ENCODE measurements around the gene CRHR1. TPM values are rescaled to one million over a fixed set of nuclear protein-coding genes. Genes with fewer than 3 reads are reported as not detected.
A peak's percentile ranks its signal among the peaks of the same experiment; 100 is the strongest.

Gene CRHR1
- total and polyA plus RNA-seq, 4 experiments from 2014 or later = not detected

GRCh38 chr17:45801421-45801820 is 17.3 kb downstream of the CRHR1 start:
- H3K36me3 ChIP-seq (ENCODE audit: insufficient read depth, low read length) = no peaks in the 10 kb centered on the region
- H3K9me3 ChIP-seq (ENCODE audit: control insufficient read depth in 1 of 2, low read length in 2 of 2) = no peaks in the 10 kb centered on the region
- ChIA-PET CTCF (ENCODE audit: partially characterized antibody) (interaction anchor here (2.1 kb wide), 1 partner anchor 30 kb away, joined by 6 read pairs; no protein-coding TSS in a partner anchor), POLR2A (ENCODE audit: partially characterized antibody) (no interaction called here)
- Mint-ChIP-seq H3K27me3 (peaks cover 24 to 31% of the 10 kb centered on the region in 2 donors), H3K27ac (no peak overlapping the region), H3K4me1 (no peaks in the 10 kb centered on the region), H3K9me3 (no peaks in the 10 kb centered on the region), H3K36me3 (no peaks in the 10 kb centered on the region), H3K4me3 (no peak overlapping the region)
- DNase-seq = no peak
- no peaks in the 10 kb centered on the region for H3K27me3 ChIP-seq (ENCODE audit: insufficient read depth, low read length)
- intact Hi-C loops (cut with micrococcal nuclease) = no loop called here
- H3K4me1 ChIP-seq (ENCODE audit: insufficient read depth, low read length) = no peaks in the 10 kb centered on the region
- H3K27ac ChIP-seq (ENCODE audit: low read depth, low read length) = no peak overlapping the region
- H3K4me3 ChIP-seq (ENCODE audit: low read length in 2 of 2) = no peak overlapping the region

GRCh38 chr17:45808845-45809244 is 24.7 kb downstream of the CRHR1 start:
- CTCF ChIA-PET (ENCODE audit: partially characterized antibody) = no interaction called here
- Mint-ChIP-seq H3K27ac (no peak overlapping the region), H3K36me3 (no peaks in the 10 kb centered on the region)

GRCh38 chr17:45809499-45809898 is 25.4 kb downstream of the CRHR1 start:
- Histone ChIP-seq H3K4me3 (ENCODE audit: low read length in 2 of 2) (no peak overlapping the region), H3K4me1 (ENCODE audit: insufficient read depth, low read length) (no peaks in the 10 kb centered on the region), H3K36me3 (ENCODE audit: insufficient read depth, low read length) (no peaks in the 10 kb centered on the region), H3K9me3 (ENCODE audit: control insufficient read depth in 1 of 2, low read length in 2 of 2) (no peaks in the 10 kb centered on the region), H3K27me3 (ENCODE audit: insufficient read depth, low read length) (no peaks in the 10 kb centered on the region), H3K27ac (ENCODE audit: low read depth, low read length) (no peak overlapping the region)
- no peaks in the 10 kb centered on the region for H3K4me1 Mint-ChIP-seq
- POLR2A ChIA-PET (ENCODE audit: partially characterized antibody) = no interaction called here
- no peak for DNase-seq
- peaks cover 4 to 12% of the 10 kb centered on the region in 2 donors for H3K27me3 Mint-ChIP-seq
- CTCF ChIA-PET (ENCODE audit: partially characterized antibody) = no interaction called here
- intact Hi-C loops (cut with micrococcal nuclease) = no loop called here
- H3K9me3 Mint-ChIP-seq = no peaks in the 10 kb centered on the region
- no peak overlapping the region for H3K4me3 Mint-ChIP-seq
- no peak overlapping the region for H3K27ac Mint-ChIP-seq
- H3K36me3 Mint-ChIP-seq = no peaks in the 10 kb centered on the region

More at GRCh38 chr17:45808845-45809244, 24.7 kb downstream of the CRHR1 start:
- Histone ChIP-seq H3K36me3 (ENCODE audit: insufficient read depth, low read length) (no peaks in the 10 kb centered on the region), H3K4me1 (ENCODE audit: insufficient read depth, low read length) (no peaks in the 10 kb centered on the region), H3K27ac (ENCODE audit: low read depth, low read length) (no peak overlapping the region), H3K27me3 (ENCODE audit: insufficient read depth, low read length) (no peaks in the 10 kb centered on the region), H3K9me3 (ENCODE audit: control insufficient read depth in 1 of 2, low read length in 2 of 2) (no peaks in the 10 kb centered on the region), H3K4me3 (ENCODE audit: low read length in 2 of 2) (no peak overlapping the region)
- Mint-ChIP-seq H3K4me1 (no peaks in the 10 kb centered on the region), H3K4me3 (no peak overlapping the region), H3K27me3 (peaks cover 6 to 14% of the 10 kb centered on the region in 2 donors), H3K9me3 (no peaks in the 10 kb centered on the region)
- POLR2A ChIA-PET (ENCODE audit: partially characterized antibody) = no interaction called here
- DNase-seq = no peak
- intact Hi-C loops (cut with micrococcal nuclease) = no loop called here

- Mint-ChIP-seq H3K36me3 (no peaks in the 10 kb centered on the region), H3K4me1 (no peaks in the 10 kb centered on the region), H3K27ac (no peak overlapping the region), H3K9me3 (no peaks in the 10 kb centered on the region), H3K27me3 (peaks cover 0 to 8% of the 10 kb centered on the region in 2 donors), H3K4me3 (no peak overlapping the region)
- no peaks in the 10 kb centered on the region for H3K4me1 ChIP-seq (ENCODE audit: insufficient read depth, low read length)
- intact Hi-C loops (cut with micrococcal nuclease) = no loop called here
- H3K36me3 ChIP-seq (ENCODE audit: insufficient read depth, low read length) = no peaks in the 10 kb centered on the region
- no peak overlapping the region for H3K27ac ChIP-seq (ENCODE audit: low read depth, low read length)
- H3K4me3 ChIP-seq (ENCODE audit: low read length in 2 of 2) = no peak overlapping the region
- CTCF ChIA-PET (ENCODE audit: partially characterized antibody) = interaction anchor here (0.9 kb wide), 1 partner anchor 19 kb away, joined by 3 read pairs; no protein-coding TSS in a partner anchor
- H3K9me3 ChIP-seq (ENCODE audit: control insufficient read depth in 1 of 2, low read length in 2 of 2) = no peaks in the 10 kb centered on the region
- H3K27me3 ChIP-seq (ENCODE audit: insufficient read depth, low read length) = no peaks in the 10 kb centered on the region
- POLR2A ChIA-PET (ENCODE audit: partially characterized antibody) = no interaction called here
- no peak for DNase-seq
Measured at GRCh38 chr17:45812102-45812501, 28.0 kb downstream of the CRHR1 start.

GRCh38 chr17:45813048-45813725 is 29.1 kb downstream of the CRHR1 start:
- H3K27ac Mint-ChIP-seq = no peak overlapping the region
- POLR2A ChIA-PET (ENCODE audit: partially characterized antibody) = no interaction called here
- no peak overlapping the region for H3K4me3 ChIP-seq (ENCODE audit: low read length in 2 of 2)
- no peaks in the 10 kb centered on the region for H3K9me3 ChIP-seq (ENCODE audit: control insufficient read depth in 1 of 2, low read length in 2 of 2)
- no peaks in the 10 kb centered on the region for H3K27me3 ChIP-seq (ENCODE audit: insufficient read depth, low read length)
- no peak for DNase-seq
- intact Hi-C loops (cut with micrococcal nuclease) = no loop called here
- H3K4me1 Mint-ChIP-seq = no peaks in the 10 kb centered on the region
- H3K27ac ChIP-seq (ENCODE audit: low read depth, low read length) = no peak overlapping the region
- no peaks in the 10 kb centered on the region for H3K36me3 ChIP-seq (ENCODE audit: insufficient read depth, low read length)
- H3K27me3 Mint-ChIP-seq = peaks cover 0 to 5% of the 10 kb centered on the region in 2 donors
- no peaks in the 10 kb centered on the region for H3K9me3 Mint-ChIP-seq
- H3K36me3 Mint-ChIP-seq = no peaks in the 10 kb centered on the region
- H3K4me1 ChIP-seq (ENCODE audit: insufficient read depth, low read length) = no peaks in the 10 kb centered on the region
- CTCF ChIA-PET (ENCODE audit: partially characterized antibody) = interaction anchor here (0.9 to 1.3 kb wide), 2 partner anchors 18 to 19 kb away, joined by 3 to 4 read pairs; no protein-coding TSS in a partner anchor
- no peak overlapping the region for H3K4me3 Mint-ChIP-seq

- H3K4me1 Mint-ChIP-seq = no peaks in the 10 kb centered on the region
- no peak overlapping the region for H3K4me3 ChIP-seq (ENCODE audit: low read length in 2 of 2)
- POLR2A ChIA-PET (ENCODE audit: partially characterized antibody) = no interaction called here
- H3K27ac ChIP-seq (ENCODE audit: low read depth, low read length) = no peak overlapping the region
- intact Hi-C loops (cut with micrococcal nuclease) = no loop called here
- H3K9me3 Mint-ChIP-seq = no peaks in the 10 kb centered on the region
- H3K4me1 ChIP-seq (ENCODE audit: insufficient read depth, low read length) = no peaks in the 10 kb centered on the region
- H3K36me3 ChIP-seq (ENCODE audit: insufficient read depth, low read length) = no peaks in the 10 kb centered on the region
- no peak for DNase-seq
- H3K9me3 ChIP-seq (ENCODE audit: control insufficient read depth in 1 of 2, low read length in 2 of 2) = no peaks in the 10 kb centered on the region
- H3K27ac Mint-ChIP-seq = peak overlapping the region in 1 of 7 donors; percentile 32
- H3K27me3 ChIP-seq (ENCODE audit: insufficient read depth, low read length) = no peaks in the 10 kb centered on the region
- H3K36me3 Mint-ChIP-seq = no peaks in the 10 kb centered on the region
- peaks cover 0 to 5% of the 10 kb centered on the region in 2 donors for H3K27me3 Mint-ChIP-seq
- H3K4me3 Mint-ChIP-seq = no peak overlapping the region
- CTCF ChIA-PET (ENCODE audit: partially characterized antibody) = interaction anchor here (1.3 to 1.8 kb wide), 2 partner anchors 17 kb away, joined by 4 to 6 read pairs; no protein-coding TSS in a partner anchor
Measured at GRCh38 chr17:45814622-45815606, 30.8 kb downstream of the CRHR1 start.

GRCh38 chr17:45815752-45816151 is 31.6 kb downstream of the CRHR1 start:
- no peak overlapping the region for H3K4me3 Mint-ChIP-seq
- no peaks in the 10 kb centered on the region for H3K27me3 ChIP-seq (ENCODE audit: insufficient read depth, low read length)
- no peak overlapping the region for H3K27ac ChIP-seq (ENCODE audit: low read depth, low read length)
- no peak overlapping the region for H3K4me3 ChIP-seq (ENCODE audit: low read length in 2 of 2)
- no peak for DNase-seq
- H3K9me3 ChIP-seq (ENCODE audit: control insufficient read depth in 1 of 2, low read length in 2 of 2) = no peaks in the 10 kb centered on the region
- intact Hi-C loops (cut with micrococcal nuclease) = no loop called here
- no peaks in the 10 kb centered on the region for H3K9me3 Mint-ChIP-seq
- H3K36me3 ChIP-seq (ENCODE audit: insufficient read depth, low read length) = no peaks in the 10 kb centered on the region
- H3K27me3 Mint-ChIP-seq = peaks cover 0 to 5% of the 10 kb centered on the region in 2 donors
- CTCF ChIA-PET (ENCODE audit: partially characterized antibody) = interaction anchor here (1.8 kb wide), 1 partner anchor 16 kb away, joined by 6 read pairs; no protein-coding TSS in a partner anchor
- H3K27ac Mint-ChIP-seq = no peak overlapping the region
- no peaks in the 10 kb centered on the region for H3K4me1 Mint-ChIP-seq
- POLR2A ChIA-PET (ENCODE audit: partially characterized antibody) = no interaction called here
- no peaks in the 10 kb centered on the region for H3K36me3 Mint-ChIP-seq
- no peaks in the 10 kb centered on the region for H3K4me1 ChIP-seq (ENCODE audit: insufficient read depth, low read length)

Data from CD4-positive, alpha-beta memory T cell (primary cell).